ENCODE results near the gene IMMP2L.

- TF ChIP-seq CTCF (IDR thresholded peaks at IDR 0.05) (no peak), CHD2 (IDR thresholded peaks at IDR 0.05; ENCODE audit: low read length, partially characterized antibody) (no peak), RAD21 (conservative IDR thresholded peaks at IDR 0.05 in 1 of 2, IDR thresholded peaks at IDR 0.05 in 1 of 2) (no peak), JUN (IDR thresholded peaks at IDR 0.05) (no peak), USF2 (IDR thresholded peaks at IDR 0.05) (no peak), MAX (IDR thresholded peaks at IDR 0.05) (no peak), HOXB13 (CRISPR knock-in tag; IDR thresholded peaks at IDR 0.05; ENCODE audit: low read depth) (no peak)
These were observed 322.9 kb downstream of the IMMP2L start for GRCh38 chr7:111239437-111239836.

All from A549 (cell line).